ENCODE measurements around the gene ANKRD13A. TPM values are rescaled to one million over a fixed set of nuclear protein-coding genes. Genes with fewer than 3 reads are reported as not detected.

ANKRD13A gene
- total and polyA plus RNA-seq, 7 donors: 21.6 to 85.3 (median 72.4) TPM

- DNase-seq: no peak
- 80 to 92% methylated on average over 2 of the region's 2 CpGs for whole genome bisulfite sequencing, 2 donors
- TF ChIP-seq POLR2A (IDR thresholded peaks at IDR 0.05): no peak
- TF ChIP-seq EP300 (IDR thresholded peaks at IDR 0.05): no peak
- no peak for TF ChIP-seq CTCF (IDR thresholded peaks at IDR 0.05)
- TF ChIP-seq POLR2AphosphoS5 (IDR thresholded peaks at IDR 0.05): no peak
- H3K4me1 ChIP-seq: peaks cover 0 to 28% (median 15%) of the 10 kb centered on the region in 4 donors
- H3K27me3 ChIP-seq: no peaks in the 10 kb centered on the region
- no peaks in the 10 kb centered on the region for H3K9me3 ChIP-seq
- peak overlapping the region in 2 of 4 donors; percentile 63 to 64 for H3K27ac ChIP-seq
- H3K4me3 ChIP-seq: no peak overlapping the region
- intact Hi-C loops (cut with DNase I): no loop called here
- peaks cover 0 to 66% (median 23%) of the 10 kb centered on the region in 4 donors for H3K36me3 ChIP-seq
Observed at GRCh38 chr12:110024051-110024450, 24.8 kb downstream of the ANKRD13A start.

GRCh38 chr12:110028323-110028722, 29.1 kb downstream of the ANKRD13A start:
- WGBS, 2 donors: 92 to 93% methylated on average over 6 of the region's 6 CpGs
- no peak overlapping the region for H3K4me3 ChIP-seq
- no peak for DNase-seq
- no peak overlapping the region for H3K27ac ChIP-seq
- no peaks in the 10 kb centered on the region for H3K27me3 ChIP-seq
- TF ChIP-seq EP300 (IDR thresholded peaks at IDR 0.05): no peak
- TF ChIP-seq POLR2AphosphoS5 (IDR thresholded peaks at IDR 0.05): no peak
- TF ChIP-seq CTCF (IDR thresholded peaks at IDR 0.05): no peak
- no peak for TF ChIP-seq POLR2A (IDR thresholded peaks at IDR 0.05)
- peaks cover 0 to 20% (median 12%) of the 10 kb centered on the region in 4 donors for H3K4me1 ChIP-seq
- peaks cover 0 to 79% (median 18%) of the 10 kb centered on the region in 4 donors for H3K36me3 ChIP-seq
- no peaks in the 10 kb centered on the region for H3K9me3 ChIP-seq
- intact Hi-C loops (cut with DNase I): no loop called here

- no peaks in the 10 kb centered on the region for H3K27me3 ChIP-seq
- DNase-seq: no peak
- no peaks in the 10 kb centered on the region for H3K9me3 ChIP-seq
- peaks cover 0 to 81% (median 23%) of the 10 kb centered on the region in 4 donors for H3K36me3 ChIP-seq
- no peak overlapping the region for H3K4me3 ChIP-seq
- intact Hi-C loops (cut with DNase I): no loop called here
- H3K4me1 ChIP-seq: peaks cover 0 to 9% (median 7%) of the 10 kb centered on the region in 4 donors
- no peak overlapping the region for H3K27ac ChIP-seq
- 95 to 96% methylated on average over 2 of the region's 2 CpGs for WGBS, 2 donors
- TF ChIP-seq POLR2AphosphoS5 (IDR thresholded peaks at IDR 0.05): no peak
- no peak for TF ChIP-seq EP300 (IDR thresholded peaks at IDR 0.05)
- no peak for TF ChIP-seq CTCF (IDR thresholded peaks at IDR 0.05)
- no peak for TF ChIP-seq POLR2A (IDR thresholded peaks at IDR 0.05)
Observed at GRCh38 chr12:110029290-110029815, 30.1 kb downstream of the ANKRD13A start.

GRCh38 chr12:110033888-110034287, 34.7 kb downstream of the ANKRD13A start:
- intact Hi-C loops (cut with DNase I): no loop called here
- Histone ChIP-seq H3K27me3 (no peaks in the 10 kb centered on the region), H3K9me3 (no peaks in the 10 kb centered on the region), H3K36me3 (peaks cover 0 to 88% (median 27%) of the 10 kb centered on the region in 4 donors), H3K4me1 (peaks cover 0 to 8% (median 5%) of the 10 kb centered on the region in 4 donors), H3K4me3 (no peak overlapping the region), H3K27ac (no peak overlapping the region)
- no peak for DNase-seq
- no peak for TF ChIP-seq POLR2AphosphoS5 (IDR thresholded peaks at IDR 0.05)
- no peak for TF ChIP-seq POLR2A (IDR thresholded peaks at IDR 0.05)
- no peak for TF ChIP-seq EP300 (IDR thresholded peaks at IDR 0.05)
- TF ChIP-seq CTCF (IDR thresholded peaks at IDR 0.05): no peak
- 95% methylated on average over 3 of the region's 3 CpGs for WGBS, 2 donors

All from sigmoid colon (tissue), 7 donors.